Heart right ventricle (tissue), 16 donors: ENCODE measurements around the gene ACTL10. TPM values are rescaled to one million over a fixed set of nuclear protein-coding genes. Genes with fewer than 3 reads are reported as not detected.

ENCODE experiments used
- ATAC-seq, 8 donors: fragments of 200-7000 bp; cut with Tn5 transposase; one replicate each; pipeline ENCODE4 v1.9.1; 2020; ENCODE audit warnings: mild to moderate bottlenecking in 8 of 8, moderate library complexity in 8 of 8, moderate number of reproducible peaks in 1 of 8
- DNase-seq, 2 donors: peaks; one replicate each; pipeline ENCODE4 v3.0.0-alpha.2; 2020
- H3K27ac ChIP-seq, 10 donors: fragments of 200-600 bp; sonication (generic) in 2 of 10; one replicate each; pipeline versions ENCODE4 v1.5.0 to v1.8.0; 2020 to 2022; ENCODE audit warnings: mild to moderate bottlenecking in 3 of 10
- H3K27me3 ChIP-seq, 7 donors: fragments of 200-600 bp; one replicate each; pipeline ENCODE4 v1.8.0; 2021 to 2022; ENCODE audit warnings: mild to moderate bottlenecking in 2 of 7
- H3K36me3 ChIP-seq, 9 donors: fragments of 200-600 bp; sonication (generic) in 1 of 9; one replicate each; pipeline versions ENCODE4 v1.5.0 to v1.8.0; 2020 to 2022; ENCODE audit warnings: mild to moderate bottlenecking in 2 of 9
- H3K4me1 ChIP-seq, 9 donors: fragments of 200-600 bp; sonication (generic) in 1 of 9; one replicate each; pipeline versions ENCODE4 v1.5.0 to v1.8.0; 2020 to 2022; ENCODE audit warnings: mild to moderate bottlenecking in 4 of 9
- H3K4me3 ChIP-seq, 10 donors: fragments of 200-600 bp; sonication (generic) in 2 of 10; one replicate each; pipeline versions ENCODE4 v1.5.0 to v1.8.0; 2020 to 2022; ENCODE audit warnings: mild to moderate bottlenecking in 7 of 10, moderate library complexity in 2 of 10
- H3K9me3 ChIP-seq, 11 donors: fragments of 200-600 bp in 10 of 11; sonication (generic) in 2 of 11; one replicate each; pipeline versions ENCODE4 v1.5.0 to v1.8.0; 2013 to 2022; ENCODE audit warnings: mild to moderate bottlenecking in 2 of 11, control low read depth in 1 of 11, moderate library complexity in 1 of 11
- CTCF ChIP-seq, 9 donors: fragments of 200-600 bp; sonication (generic) in 2 of 9; IDR thresholded peaks; one replicate each; pipeline versions ENCODE4 v1.5.0 to v1.8.0; 2021 to 2022; ENCODE audit warnings: antibody characterized with exemption in 9 of 9, mild to moderate bottlenecking in 5 of 9, moderate library complexity in 1 of 9
- WGBS, 2 donors: extraction: QIAGEN DNeasy Blood & Tissue Kit; methylation state at CpG; one replicate each; pipeline ENCODE4 v1.1.7; 2013; ENCODE audit warnings: inconsistent platforms in 1 of 2; 5-methylcytosine and 5-hydroxymethylcytosine counted together
- intact Hi-C, 10 donors: fragments of 100-400 bp; cut with DNase I; formaldehyde crosslinking; loops; one replicate each; pipeline versions ENCODE4 v1.11.1 to v1.14.2; 2022
- polyA plus RNA-seq, 2 donors: library from polyadenylated mRNA; stranded (reverse); fragments of 200-250 nt; gene quantifications; one replicate each; pipeline ENCODE4 v1.2.3, GENCODE V29; 2013
- total RNA-seq, 10 donors: library from RNA; stranded (reverse); fragmentation: NEBNext Ultra II Directional in 3 of 10; extraction: Animal tissue kit (Norgen Biotek cat#: 25700) in 3 of 10; gene quantifications; one replicate each; pipeline versions ENCODE4 v1.2.1 to v1.2.4, GENCODE V29; 2021 to 2023
- donor health status: Arrhythmogenic right ventricular cardiomyopathy.
- donor health status: ischemic (EF 13 %, LVEDD 7.1; RV severe dilation, severe dysfunction).
- donor health status: healthy with polysubstance abuse.
- donor health status: DM: no; HTN: yes; CAD: no.
- donor health status: DM: no; HTN: no; CAD: no.
- donor health status: ischemic (EF 25% LVEDD 6.9; RV normal size, moderate dysfunction).
- donor health status: ischemic (EF 25% LVEDD 5.7; RV mildly dilated, moderate dysfunction).
- donor health status: healthy.
- donor health status: DM: yes; HTN: yes; CAD: no.
- donor health status: Ischemic cardiomyopathy.
- donor health status: ischemic (EF 35%, LVEDD 5.7; RV mildly dilated, moderate dysfunction).
- donor health status: nonischemic (EF 11% LVEDD 7.7; RV severe dilation, severe dysfunction).
- donor health status: DM: yes; HTN: yes; CAD: no.
- donor health status: PGD.
- donor health status: ischemic (EF 29% LVEDD 5.4; RV normal size, mild dysfunction).
- donor health status: nonischemic (EF 23%, LVEDD 6.1; RV moderate dilation, normal function).

ACTL10 gene
- total and polyA plus RNA-seq, 12 donors: 0.11 to 1.2 (median 0.30) TPM; not detected in 4

GRCh38 chr20:33653900-33654596 lies 12.7 kb upstream of the ACTL10 start:
- no peak for TF ChIP-seq CTCF (IDR thresholded peaks at IDR 0.05)
- no peaks in the 10 kb centered on the region for H3K9me3 ChIP-seq
- WGBS, 2 donors: 83 to 91% methylated on average over 11 of the region's 11 CpGs
- peak in 5 of 8 donors; percentile 6 to 17 (median 10) for ATAC-seq
- no peak overlapping the region for H3K27ac ChIP-seq
- H3K36me3 ChIP-seq: peaks cover 0 to 27% (median 6%) of the 10 kb centered on the region in 9 donors
- DNase-seq: no peak
- H3K4me1 ChIP-seq: peaks cover 0 to 25% (median 17%) of the 10 kb centered on the region in 9 donors
- peak overlapping the region in 1 of 10 donors; percentile 15 for H3K4me3 ChIP-seq
- intact Hi-C loops: loop anchor here in 8 of 10 donors (1.0 to 10.0 kb wide), 6 partner anchors 192 to 259 kb away; no protein-coding TSS in a partner anchor
- no peaks in the 10 kb centered on the region for H3K27me3 ChIP-seq

- intact Hi-C loops: loop anchor here in 6 of 10 donors (5.0 to 10.0 kb wide), 5 partner anchors 187 to 260 kb away; no protein-coding TSS in a partner anchor
- no peak overlapping the region for H3K4me3 ChIP-seq
- H3K27me3 ChIP-seq: no peaks in the 10 kb centered on the region
- ATAC-seq: peak in 1 of 8 donors; percentile 4
- WGBS, 2 donors: 74 to 80% methylated on average over 14 of the region's 14 CpGs
- TF ChIP-seq CTCF (IDR thresholded peaks at IDR 0.05): no peak
- peaks cover 0 to 33% (median 6%) of the 10 kb centered on the region in 9 donors for H3K36me3 ChIP-seq
- DNase-seq: no peak
- H3K27ac ChIP-seq: no peak overlapping the region
- peaks cover 0 to 19% (median 10%) of the 10 kb centered on the region in 9 donors for H3K4me1 ChIP-seq
- H3K9me3 ChIP-seq: no peaks in the 10 kb centered on the region
Observed at GRCh38 chr20:33654680-33655161, 12.0 kb upstream of the ACTL10 start.

GRCh38 chr20:33655164-33655563 lies 11.6 kb upstream of the ACTL10 start:
- Histone ChIP-seq H3K27me3 (no peaks in the 10 kb centered on the region), H3K4me3 (no peak overlapping the region), H3K36me3 (peaks cover 0 to 38% (median 6%) of the 10 kb centered on the region in 9 donors), H3K9me3 (no peaks in the 10 kb centered on the region), H3K27ac (no peak overlapping the region), H3K4me1 (peaks cover 0 to 19% (median 10%) of the 10 kb centered on the region in 9 donors)
- ATAC-seq: no peak
- intact Hi-C loops: loop anchor here in 3 of 10 donors (5.0 to 10.0 kb wide), 3 partner anchors 188 to 260 kb away; no protein-coding TSS in a partner anchor
- DNase-seq: no peak
- WGBS, 2 donors: 64 to 70% methylated on average over 4 of the region's 4 CpGs
- no peak for TF ChIP-seq CTCF (IDR thresholded peaks at IDR 0.05)

- Histone ChIP-seq H3K4me1 (peaks cover 0 to 19% (median 10%) of the 10 kb centered on the region in 9 donors), H3K27me3 (no peaks in the 10 kb centered on the region), H3K36me3 (peaks cover 0 to 43% (median 6%) of the 10 kb centered on the region in 9 donors), H3K9me3 (no peaks in the 10 kb centered on the region), H3K27ac (no peak overlapping the region), H3K4me3 (no peak overlapping the region)
- DNase-seq (no peak), ATAC-seq (no peak)
- 96 to 97% methylated on average over 10 of the region's 10 CpGs for WGBS, 2 donors
- intact Hi-C loops: loop anchor here in 3 of 10 donors (5.0 to 10.0 kb wide), 3 partner anchors 189 to 261 kb away; no protein-coding TSS in a partner anchor
- no peak for TF ChIP-seq CTCF (IDR thresholded peaks at IDR 0.05)
Observed at GRCh38 chr20:33656010-33656782, 10.5 kb upstream of the ACTL10 start.
